Skin of body (tissue), 2 donors: ENCODE results near the gene ESYT3. TPM values are rescaled to one million over a fixed set of nuclear protein-coding genes. Genes with fewer than 3 reads are reported as not detected.

Experiments
- DNase-seq: peaks from one replicate; lab custom pipeline; 2025; lab: John Stamatoyannopoulos, UW
- total RNA-seq: library from RNA; depleted of rRNA; stranded (reverse); fragments of >200 nt; gene quantifications from one replicate; pipeline ENCODE4 v1.2.3, GENCODE V29; 2014

ESYT3 gene, protein sequence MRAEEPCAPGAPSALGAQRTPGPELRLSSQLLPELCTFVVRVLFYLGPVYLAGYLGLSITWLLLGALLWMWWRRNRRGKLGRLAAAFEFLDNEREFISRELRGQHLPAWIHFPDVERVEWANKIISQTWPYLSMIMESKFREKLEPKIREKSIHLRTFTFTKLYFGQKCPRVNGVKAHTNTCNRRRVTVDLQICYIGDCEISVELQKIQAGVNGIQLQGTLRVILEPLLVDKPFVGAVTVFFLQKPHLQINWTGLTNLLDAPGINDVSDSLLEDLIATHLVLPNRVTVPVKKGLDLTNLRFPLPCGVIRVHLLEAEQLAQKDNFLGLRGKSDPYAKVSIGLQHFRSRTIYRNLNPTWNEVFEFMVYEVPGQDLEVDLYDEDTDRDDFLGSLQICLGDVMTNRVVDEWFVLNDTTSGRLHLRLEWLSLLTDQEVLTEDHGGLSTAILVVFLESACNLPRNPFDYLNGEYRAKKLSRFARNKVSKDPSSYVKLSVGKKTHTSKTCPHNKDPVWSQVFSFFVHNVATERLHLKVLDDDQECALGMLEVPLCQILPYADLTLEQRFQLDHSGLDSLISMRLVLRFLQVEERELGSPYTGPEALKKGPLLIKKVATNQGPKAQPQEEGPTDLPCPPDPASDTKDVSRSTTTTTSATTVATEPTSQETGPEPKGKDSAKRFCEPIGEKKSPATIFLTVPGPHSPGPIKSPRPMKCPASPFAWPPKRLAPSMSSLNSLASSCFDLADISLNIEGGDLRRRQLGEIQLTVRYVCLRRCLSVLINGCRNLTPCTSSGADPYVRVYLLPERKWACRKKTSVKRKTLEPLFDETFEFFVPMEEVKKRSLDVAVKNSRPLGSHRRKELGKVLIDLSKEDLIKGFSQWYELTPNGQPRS
- 7.9 TPM for total RNA-seq

DNA sequence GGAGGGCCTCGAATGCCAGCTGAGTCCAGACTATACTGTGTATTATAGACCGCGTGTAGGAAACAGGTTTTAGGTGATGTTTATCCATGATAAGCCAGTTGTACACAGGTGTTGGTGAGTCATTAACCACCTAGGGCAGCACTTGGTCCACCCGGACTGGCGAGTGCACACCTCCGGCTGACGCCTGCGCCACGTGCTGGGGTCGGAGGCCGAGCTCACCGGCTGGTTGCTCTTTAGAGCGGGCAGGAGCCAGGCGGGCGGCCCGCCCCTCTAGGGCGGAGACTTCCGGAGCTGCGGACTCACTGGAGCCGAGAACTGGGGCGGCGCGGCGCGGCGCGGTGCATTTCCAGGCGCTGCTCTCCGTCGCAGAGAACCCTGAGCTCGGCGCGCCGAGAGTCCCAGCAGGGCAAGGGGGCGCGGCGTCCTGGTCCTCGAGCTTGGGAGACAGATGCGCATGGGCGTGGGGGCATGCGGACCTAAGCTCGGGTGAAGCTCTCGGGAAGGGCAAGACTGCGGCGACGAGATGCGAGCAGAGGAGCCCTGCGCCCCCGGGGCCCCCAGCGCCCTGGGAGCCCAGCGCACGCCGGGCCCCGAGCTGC, at the start of gene ESYT3:
TSS of gene ESYT3 (plus strand) at position 341 of the 599 bp plus-strand sequence. CDS start at position 524, 183 bp downstream.
- DNase-seq: no peak

DNA sequence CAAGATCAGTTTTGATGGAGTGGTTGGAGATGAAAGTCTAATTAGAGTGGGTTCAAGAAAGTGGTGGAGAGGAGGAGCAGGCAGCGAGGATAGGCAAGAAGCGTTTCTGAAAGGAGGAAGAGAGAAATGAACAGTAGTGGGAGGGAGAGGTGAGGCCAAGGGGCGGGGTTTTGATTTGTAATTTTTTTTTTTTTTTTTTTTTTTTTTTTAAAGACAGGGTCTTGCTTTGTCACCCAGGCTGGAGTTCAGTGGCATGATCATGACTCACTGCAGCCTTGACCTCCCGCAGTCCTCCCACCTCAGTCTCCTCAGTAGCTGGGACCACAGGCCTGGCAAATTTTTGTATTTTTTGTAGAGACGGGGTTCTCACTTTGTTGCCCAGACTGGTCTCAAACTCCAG, 49.4 kb upstream of the ESYT3 start:
- DNase-seq: no peak

DNA sequence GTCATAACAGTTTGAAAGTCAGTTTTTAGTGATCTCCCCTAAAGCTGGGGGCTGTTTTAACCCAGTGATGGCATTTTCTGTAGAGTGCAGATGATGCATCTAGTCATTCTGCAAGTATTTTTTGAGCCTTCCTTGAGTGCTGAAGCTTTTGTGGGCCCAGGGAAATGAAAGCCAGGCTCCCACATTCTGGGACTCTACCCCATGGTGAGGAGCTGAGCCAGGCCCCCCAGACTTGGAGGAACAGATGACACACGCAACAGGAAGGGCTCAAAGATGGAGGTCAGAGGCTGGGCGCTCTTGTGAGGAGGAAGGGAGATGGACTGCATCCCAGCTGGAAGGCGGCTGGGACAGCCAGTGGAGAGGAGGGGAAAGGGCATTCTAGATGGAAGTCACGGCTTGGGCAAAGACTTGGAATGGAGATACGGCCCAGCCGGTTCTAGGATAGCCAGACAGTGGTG, 45.2 kb upstream of the ESYT3 start:
- DNase-seq: no peak

DNA sequence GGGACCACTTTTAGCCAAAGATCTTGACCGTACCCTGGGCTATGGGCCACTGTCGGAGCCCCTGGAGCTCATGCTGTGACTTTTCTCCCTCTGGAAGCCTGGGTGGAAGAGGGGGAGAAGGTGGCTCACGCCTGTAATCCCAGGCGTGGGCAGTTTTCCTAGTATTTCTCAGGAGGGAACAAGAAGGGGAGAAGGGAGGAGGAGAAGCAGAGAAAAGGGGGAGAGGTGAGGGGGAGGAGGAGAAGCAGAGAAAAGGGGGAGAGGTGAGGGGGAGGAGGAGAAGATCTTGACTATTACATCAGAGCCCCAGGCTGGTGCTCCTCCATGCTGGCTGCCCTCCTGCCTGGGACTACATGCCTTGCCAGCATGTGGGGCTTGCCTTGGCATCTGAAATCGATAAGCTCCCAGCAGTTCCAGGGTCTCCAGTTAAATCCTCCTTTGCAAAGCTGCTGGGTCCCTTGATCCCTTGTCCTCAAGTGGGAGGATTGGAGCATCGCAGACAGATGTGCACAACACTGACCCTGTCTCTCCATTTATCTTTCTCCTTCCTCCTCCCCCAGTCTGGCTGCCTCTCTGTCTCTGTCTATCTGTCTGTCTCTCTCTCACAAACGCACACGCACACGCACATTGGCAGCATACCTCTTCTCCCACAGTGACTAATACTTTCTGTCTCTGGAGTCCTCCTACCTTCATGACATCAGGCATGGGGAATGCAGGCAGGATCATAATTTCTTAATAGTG, 44.4 kb upstream of the ESYT3 start:
- DNase-seq: no peak

DNA sequence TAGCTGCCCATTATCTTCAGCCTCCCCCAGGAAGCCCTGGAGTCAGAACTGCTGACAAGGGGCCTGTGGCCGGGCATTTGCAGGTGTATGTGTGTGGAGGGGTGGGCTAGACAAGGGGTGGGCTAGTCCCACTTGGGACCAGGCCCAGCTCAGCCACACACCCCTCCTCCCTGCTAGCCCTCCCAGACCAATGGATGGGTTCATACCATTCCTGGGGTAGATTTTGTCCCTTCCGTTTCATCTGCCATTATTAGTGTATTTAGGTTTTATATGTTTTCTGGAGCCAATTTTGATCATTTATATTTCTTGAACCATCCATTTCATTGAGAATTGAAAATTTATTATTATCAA, 43.9 kb upstream of the ESYT3 start:
- no peak for DNase-seq

DNA sequence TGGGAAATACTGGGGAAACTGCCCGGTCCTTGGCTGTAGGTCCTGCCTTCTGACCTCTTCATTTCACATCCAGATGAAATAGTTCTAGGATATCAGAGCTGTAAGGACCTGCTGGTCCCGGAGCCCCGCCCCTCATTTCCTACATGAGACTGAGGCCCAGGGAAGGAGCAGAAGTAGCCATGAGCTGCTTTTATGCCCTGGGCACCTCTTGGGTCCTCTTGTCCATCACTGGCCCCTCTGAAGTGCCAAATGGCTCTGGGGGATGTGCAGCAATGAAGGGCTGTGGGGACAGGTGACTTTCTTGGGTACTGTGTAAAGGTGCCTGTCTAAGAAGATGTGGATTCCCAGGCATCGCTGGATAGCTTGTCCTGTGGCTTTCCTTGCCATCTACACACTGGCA, 40.3 kb upstream of the ESYT3 start:
- DNase-seq: no peak

DNA sequence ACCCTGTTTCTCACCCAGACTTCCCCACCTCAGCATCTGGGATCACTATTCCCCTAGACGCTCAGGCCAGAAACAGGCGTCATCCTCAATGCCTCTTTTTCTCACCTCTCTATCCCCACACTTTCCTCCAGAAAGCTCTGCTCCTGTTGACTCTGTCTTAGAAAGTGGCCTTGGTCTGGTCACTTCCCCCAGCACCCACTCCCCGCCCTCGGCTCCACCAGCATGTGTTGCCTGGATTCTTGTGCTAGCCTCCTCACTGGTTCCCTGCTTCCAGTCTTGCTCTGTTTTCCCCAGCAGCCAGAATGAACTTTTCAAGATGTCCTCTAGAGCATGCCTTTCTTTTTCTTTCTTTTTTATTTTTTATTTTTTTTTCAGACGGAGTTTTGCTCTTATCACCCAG, 39.7 kb upstream of the ESYT3 start:
- DNase-seq: no peak

DNA sequence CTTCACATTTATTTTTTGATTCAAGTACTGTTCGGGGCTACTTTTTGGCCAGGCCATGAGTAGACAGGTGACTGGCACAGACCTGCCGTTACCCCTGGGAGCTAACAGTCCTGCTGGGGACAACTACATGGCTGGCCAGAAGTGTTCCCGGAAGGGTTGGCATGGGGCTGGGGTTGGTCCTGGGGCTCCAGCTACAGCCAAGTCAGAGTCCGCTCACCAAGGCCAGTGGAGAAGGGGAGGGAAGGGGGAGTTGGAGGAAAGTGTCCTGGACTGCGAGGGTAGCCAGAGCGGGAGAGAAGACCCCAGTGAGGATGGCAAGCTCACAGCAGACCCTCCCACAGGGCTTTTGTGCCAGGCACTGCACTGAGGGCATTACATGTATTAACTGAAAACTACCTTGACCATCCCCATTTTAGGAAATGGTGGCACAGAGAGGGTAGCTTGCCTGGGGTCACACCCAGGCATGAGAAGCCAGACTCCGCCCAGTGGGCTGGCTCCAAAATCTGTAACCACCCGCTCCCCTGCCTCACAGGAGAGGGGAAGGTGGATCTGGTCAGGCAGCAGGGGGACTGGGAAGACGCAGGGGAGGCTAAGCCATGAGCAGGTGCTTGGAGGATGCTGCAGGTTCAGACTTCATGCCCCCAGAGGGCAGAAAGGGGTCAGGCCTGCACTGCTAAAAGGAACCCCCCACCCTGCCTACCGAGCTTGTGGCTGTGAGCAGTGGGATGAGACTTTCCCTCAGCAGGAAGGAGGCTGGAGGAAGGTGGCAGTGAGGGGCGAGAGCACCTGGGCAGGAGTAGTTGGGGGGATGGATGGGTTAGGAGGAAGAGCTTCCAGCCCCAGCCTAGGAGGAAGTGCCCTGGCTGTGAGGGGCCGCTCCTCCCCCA, 38.3 kb upstream of the ESYT3 start:
- DNase-seq: no peak

DNA sequence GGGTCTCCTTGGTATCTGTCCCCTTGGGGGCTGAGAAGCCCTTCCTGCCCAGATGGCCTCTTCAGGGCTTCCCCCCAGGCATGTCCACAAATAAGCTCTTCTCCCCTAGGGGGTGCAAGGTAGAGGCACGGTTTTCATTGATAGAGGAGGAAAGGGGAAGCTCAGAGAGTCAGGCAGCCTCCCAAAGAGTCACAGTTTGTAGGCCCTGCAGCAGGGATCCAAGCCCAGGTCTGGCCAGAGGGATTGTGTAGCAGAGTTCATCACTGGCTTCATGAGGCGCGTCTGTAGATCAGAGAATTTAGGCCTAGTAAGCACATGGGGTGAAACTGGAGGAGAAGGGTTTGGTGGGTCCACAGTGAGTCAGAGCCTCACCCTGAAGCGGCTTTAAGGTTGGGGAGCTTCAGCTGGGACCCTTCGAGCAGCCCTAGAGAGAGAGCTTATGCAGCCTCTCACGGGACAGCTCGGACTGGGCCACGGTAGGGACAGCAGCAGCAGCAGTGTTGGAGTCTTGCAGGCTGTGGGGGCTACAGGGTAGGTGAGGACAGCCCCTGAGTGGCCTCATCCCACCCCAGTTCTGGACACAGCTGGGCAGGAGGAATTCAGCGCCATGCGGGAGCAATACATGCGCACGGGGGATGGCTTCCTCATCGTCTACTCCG, 37.5 kb upstream of the ESYT3 start:
- DNase-seq: no peak

DNA sequence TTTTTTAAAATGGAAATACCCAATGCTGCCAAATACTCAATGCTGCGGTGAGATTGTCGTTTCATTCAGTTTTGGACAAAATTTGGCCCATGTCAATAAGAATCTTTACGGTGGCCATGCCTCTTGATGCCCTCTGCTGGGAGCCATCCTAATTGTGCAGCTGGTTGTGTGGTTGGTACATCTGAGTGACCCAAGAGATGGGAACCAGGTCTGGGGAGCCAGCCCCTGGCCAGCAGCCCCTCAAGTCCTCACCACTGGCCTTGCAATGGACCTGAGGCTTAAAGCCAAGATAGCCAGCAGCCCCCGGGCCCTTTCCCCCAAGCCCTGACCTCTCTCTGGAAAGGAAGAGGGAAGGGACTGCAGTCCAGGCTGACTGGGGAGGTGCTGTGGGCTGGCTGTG, 36.4 kb upstream of the ESYT3 start:
- DNase-seq: no peak

DNA sequence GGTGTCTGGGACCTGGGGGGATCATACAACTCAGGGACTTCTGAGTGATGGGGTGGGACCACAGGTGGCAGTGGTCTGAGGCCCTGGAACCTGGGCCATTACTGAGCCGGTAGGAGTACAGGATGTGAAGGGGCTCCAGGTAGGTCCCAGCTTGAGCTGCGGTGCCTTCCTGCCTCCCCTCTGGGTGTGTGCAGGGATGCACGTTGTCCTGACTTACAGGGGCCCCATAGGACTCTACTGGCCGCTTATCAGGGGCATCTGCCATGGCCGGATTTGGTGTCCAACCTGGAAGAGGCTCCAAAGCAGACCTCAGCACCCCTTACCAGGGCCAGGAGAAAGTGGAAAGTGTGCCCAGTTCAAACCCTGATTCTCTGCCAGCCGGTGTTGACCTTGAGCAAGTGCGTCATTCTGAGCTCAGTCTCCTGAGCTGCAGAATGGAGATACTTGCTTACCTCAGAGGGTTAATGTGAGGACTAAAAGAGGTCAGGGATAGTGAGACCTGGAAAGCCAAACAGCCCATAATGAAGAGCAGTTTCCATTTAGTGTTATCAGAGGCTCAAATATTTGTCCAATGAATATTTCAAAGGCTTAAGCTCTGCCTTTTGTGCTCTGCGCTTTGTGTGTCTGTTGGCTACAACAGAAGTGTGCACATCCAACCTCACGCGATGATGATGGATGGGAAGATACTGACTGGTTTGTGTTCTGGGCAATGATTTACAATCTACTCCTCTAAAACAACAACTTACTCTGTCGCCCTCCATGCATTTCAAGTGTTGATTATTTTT, 35.4 kb upstream of the ESYT3 start:
- DNase-seq: no peak

DNA sequence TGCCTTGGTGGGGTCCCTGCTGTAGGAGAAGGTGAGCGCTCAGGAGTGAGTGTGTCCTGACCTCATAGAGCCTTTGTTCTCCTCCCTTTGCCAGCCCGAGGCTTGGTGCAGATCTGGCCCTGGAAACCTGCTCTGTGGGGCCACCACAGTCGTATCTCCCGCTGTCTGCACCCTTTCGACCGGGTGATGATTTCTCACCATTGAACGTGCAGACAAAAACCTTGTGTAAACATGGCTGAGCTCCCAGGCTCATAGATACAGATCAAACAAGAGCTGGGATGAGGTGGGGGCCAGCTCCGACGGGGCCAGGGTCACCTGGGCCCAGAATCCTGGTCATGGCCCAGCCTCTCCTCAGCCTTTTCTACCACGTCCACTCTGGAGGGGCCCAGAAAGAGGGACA, 34.6 kb upstream of the ESYT3 start:
- DNase-seq: no peak

DNA sequence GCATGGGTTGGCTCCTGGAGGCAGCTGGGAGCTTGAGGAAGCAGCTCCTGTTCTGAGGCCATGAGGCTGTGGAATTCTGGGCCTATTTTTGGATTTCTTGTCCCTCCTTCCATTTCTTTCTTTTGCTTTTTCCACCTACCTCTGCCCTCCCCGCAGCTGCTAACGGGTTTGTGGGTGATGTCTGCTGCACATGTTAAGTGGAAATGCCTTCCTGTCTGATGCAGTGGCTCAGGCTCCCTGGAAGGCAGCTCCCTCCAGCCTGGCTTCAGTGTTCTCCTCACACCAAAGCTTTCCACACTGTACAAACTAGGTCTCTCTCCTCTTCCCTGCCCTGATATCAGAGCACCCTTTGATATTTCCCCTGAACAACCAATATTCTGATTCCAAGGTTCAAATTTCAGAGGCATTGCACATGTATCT, 33.8 kb upstream of the ESYT3 start:
- no peak for DNase-seq

DNA sequence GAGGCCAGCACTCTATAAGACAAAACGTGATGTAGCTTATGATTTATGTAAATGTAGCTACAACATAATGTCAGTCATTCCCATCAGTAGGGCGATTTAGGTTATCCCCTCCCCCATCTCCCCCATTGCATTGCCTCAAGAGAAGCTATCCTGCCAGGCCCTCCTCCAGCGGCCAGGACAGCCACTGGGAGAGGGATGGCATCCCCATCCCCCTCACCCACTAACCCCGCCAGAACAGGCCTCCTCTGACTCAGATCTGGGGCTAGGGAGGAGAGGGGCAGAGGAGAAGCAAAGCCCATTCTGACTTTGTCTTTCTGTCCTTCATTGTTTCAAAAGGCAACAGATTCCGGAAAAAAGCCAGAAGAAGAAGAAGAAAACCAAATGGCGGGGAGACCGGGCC, 32.6 kb upstream of the ESYT3 start:
- no peak for DNase-seq

DNA sequence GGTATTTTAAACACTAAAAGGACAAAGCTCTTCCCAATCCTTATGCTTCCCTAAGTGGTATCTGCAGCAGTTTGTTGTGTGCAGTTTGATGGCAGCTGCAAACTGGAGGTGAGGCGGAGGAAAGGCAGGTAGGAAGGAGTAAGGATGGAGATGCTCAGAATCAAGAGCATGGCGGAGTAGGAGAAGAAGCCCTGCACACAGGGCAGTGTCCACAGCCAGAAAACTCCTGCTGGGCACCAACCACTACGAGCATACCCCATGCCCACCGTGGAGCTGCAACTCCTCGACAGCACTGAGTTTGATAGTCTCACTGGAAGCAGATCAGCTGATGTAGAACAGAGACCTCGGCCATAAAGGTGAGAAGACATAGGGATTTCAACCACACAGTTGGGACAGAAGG, 30.3 kb upstream of the ESYT3 start:
- DNase-seq: no peak

DNA sequence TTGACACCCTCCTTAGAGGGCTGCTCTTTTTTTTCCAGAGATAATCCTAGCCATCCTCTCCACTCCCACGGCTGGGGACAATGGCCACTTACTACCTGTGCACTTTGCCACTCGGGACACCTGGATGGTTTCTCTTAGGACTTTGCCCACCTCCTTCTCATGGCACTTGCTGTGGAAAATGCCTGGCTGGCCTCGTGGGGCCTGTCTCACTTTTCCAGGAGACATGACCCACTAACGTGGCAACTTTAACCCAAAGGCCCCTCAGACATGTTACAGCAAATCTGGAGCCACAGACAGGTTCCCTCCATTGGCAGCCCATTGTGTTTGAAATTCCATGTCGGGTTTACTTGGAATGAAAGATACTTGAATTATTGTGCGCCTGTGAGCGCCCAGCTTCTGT, 29.4 kb upstream of the ESYT3 start:
- DNase-seq: no peak

DNA sequence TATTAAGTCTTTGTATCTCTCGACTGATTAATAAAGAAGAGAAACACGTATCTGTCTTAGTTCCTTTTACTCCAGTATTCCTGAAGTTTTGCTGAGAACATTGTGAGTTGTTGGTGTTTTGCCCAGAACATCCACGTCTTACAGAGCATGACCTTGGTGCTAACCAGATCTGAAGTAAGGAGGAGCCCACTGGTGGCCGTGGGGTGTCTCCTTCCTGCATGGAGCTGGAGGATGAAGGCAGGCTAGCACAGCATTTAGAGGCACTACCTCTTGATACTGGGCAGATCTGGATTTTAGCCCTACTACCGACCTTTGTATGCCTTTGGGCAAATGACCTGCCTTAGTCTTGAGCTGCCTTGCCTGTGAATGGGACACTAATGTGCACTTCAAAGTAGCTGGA, 28.9 kb upstream of the ESYT3 start:
- no peak for DNase-seq

DNA sequence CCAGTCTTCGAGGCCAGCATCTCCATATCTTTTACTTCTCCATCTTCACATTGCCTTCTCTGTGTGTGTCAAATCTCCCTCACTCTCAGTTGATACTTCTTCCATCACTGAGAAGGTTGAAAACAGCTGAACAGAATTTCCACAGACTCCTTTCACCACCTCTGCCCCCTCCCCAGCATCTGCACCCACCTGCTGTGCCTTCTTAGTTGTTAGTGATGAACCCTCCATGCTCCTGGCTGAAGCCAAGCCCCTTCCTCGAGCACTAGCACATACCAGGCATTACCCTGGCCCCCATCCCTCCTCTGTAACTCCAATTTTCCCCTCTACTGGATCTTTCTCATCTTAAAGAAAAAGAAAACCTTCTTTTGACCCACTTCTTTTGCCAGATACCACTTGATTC, 27.8 kb upstream of the ESYT3 start:
- no peak for DNase-seq

DNA sequence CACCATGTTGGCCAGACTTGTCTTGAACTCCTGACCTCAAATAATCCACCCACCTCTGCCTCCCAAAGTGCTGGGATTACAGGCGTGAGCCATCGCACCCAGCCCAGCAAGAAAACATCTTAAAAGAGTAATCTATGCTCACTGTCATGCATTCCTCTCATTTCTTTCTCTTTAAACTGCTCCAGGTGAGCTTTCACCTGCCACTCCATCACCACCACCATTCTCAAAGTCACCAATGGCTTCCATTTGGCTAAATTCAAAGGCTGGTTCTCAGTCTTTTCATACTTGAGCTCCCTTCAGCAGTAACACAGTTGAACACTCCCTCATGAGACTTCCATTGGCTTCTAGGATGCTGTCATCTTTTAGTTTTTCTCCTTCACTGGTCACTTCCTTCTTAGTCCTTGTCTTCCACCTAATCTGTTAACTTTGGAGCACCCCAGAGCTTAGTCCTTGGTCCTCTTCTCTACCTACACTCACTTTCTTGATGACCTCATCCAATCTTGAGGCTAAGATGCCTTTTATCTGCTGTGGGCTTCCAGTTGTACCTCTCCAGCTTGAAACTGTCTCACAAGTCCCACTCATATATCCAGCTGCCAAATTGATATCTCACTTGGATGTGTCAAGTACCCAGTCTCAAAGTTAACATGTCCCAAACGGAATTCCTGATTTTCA, 27.0 kb upstream of the ESYT3 start:
- DNase-seq: no peak
